Measurements from ENCODE around the gene FAM25G.

Gene FAM25G

GRCh38 chr10:47447209-47447608, 44.3 kb downstream of the FAM25G start:
- no peak for DNase-seq

DNA sequence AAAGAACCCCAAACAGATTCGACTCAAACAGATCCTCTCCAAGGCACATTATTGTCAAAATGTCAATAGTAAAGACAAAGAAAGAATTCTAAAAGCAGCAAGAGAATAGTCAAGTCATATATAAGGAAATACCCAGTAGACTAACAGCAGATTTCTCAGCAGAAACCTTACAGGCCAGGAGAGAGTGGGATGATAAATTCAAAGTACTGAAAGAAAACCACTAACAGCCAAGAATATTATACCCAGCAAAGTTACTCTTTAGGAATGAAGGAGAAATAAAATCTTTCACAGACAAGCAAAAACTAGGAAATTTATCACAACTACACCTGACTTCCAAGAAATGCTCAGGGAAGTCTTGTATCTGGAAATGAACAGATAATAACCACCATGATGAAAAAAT, 45.8 kb downstream of the FAM25G start:
- DNase-seq: no peak

GRCh38 chr10:47444047-47444446, 47.5 kb downstream of the FAM25G start:
- no peak for DNase-seq

DNA sequence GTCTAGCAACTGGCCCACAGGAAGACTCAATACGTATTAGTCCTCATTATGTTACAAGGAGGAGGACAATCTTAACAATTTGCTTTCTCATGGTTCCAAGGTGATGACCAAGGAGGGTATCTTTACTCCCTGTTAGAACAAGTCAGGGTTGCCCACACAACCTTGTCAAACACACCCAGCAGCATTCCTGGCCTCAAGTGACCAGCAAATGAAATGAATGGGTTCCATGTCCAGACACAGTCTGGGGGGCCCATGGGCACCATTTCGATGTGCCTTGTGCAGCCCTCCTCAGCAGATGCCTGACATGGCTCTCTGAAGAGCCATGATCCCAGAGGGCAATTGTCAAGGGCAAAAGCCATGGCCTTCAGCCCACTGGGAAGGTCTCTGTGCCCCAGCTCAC, 48.4 kb downstream of the FAM25G start:
- no peak for DNase-seq

GRCh38 chr10:47442351-47442750, 49.1 kb downstream of the FAM25G start:
- DNase-seq: no peak

DNA sequence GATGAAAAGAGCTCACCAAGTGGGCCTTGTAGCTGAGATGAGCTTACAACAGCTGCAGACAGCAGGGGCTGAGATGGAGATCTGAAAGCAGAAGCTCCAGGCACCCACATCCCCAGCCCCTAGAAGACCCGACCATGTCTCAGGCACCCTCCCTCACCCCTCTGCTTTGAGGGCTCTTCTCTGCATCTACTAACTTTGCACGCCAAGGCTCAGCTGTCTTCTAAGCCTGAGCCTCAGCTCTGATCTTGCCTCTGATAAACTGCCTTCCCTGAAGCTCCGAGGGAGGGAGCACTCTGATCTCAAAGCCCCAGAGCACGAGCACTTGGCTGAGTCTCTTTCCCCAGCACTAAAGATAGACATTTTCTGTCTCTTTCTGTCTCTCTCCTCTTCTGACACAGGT, 49.6 kb downstream of the FAM25G start:
- no peak for DNase-seq

DNA sequence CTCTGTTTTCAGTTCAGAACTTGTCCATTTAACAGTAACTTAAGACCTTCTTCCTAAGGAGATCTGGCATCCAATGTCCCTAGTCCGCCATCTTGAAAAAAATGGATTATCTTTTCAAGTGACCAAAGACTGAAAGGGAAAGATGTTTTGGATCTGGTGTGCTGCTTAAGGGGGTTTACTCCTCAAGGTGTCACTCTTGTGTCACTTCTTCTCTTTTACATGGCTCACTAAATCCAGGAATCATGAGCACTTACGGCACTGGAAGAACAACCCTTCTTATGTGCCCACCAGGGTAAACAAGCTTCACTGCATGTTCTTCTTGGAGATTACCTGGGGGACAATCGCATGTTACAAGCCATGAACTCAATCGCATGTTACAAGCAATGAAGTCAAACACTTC, 51.3 kb downstream of the FAM25G start:
- DNase-seq: no peak

DNA sequence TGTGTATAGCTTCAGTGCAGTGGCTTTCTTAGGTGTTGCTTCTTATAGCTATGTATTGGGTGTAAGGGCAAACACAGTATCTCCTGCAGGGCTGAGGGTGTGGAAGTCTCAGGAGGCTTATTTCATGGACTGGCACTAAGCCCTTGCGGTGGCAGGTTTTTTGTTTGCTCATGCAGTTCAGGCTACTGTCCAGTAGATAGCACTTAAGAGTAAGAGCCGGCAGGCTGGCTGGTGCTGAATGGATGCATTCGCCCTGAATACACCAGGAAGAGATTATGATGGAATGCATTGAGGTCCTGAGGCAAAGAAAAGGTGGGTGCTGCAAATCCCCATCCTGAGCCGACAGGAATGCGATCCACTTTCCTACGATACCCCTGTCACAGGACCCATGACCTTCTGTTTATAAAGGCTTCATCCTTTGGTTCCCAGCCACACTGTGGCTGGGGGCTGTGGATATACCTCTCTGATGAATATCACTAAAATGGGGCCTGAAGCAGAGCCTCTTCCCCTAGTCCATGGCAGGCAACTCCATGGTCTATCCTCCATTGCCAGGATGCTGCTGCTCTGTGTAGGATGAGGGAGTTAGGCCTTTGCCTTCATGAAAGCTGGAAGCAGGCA, 52.5 kb downstream of the FAM25G start:
- peak; percentile 52 for DNase-seq
